Measurements from ENCODE around the gene KLHL14.

KLHL14 gene

GRCh38 chr18:32695534-32695933 is 77.3 kb downstream of the KLHL14 start:
- no peak for TF ChIP-seq SIN3A (IDR thresholded peaks at IDR 0.05; ENCODE audit: borderline replicate concordance, insufficient read depth, low read length)
- no peak for TF ChIP-seq TAF1 (IDR thresholded peaks at IDR 0.05; ENCODE audit: borderline replicate concordance, insufficient read depth, low read length)
- no peak for TF ChIP-seq POLR2AphosphoS5 (IDR thresholded peaks at IDR 0.05; ENCODE audit: low read depth, low read length)
- no peak for TF ChIP-seq FOXP2 (optimal IDR thresholded peaks at IDR 0.05; ENCODE audit: borderline replicate concordance, extremely low read depth, extremely low read length, insufficient read depth)
- TF ChIP-seq REST (IDR thresholded peaks at IDR 0.05; ENCODE audit: insufficient read depth in 1 of 2, low read depth in 2 of 2, low read length in 2 of 2) = no peak

GRCh38 chr18:32688821-32689220 is 84.0 kb downstream of the KLHL14 start:
- TF ChIP-seq TAF1 (IDR thresholded peaks at IDR 0.05; ENCODE audit: borderline replicate concordance, insufficient read depth, low read length) = no peak

- TF ChIP-seq FOXP2 (optimal IDR thresholded peaks at IDR 0.05; ENCODE audit: borderline replicate concordance, extremely low read depth, extremely low read length, insufficient read depth) (no peak), SIN3A (IDR thresholded peaks at IDR 0.05; ENCODE audit: borderline replicate concordance, insufficient read depth, low read length) (no peak), POLR2AphosphoS5 (IDR thresholded peaks at IDR 0.05; ENCODE audit: low read depth, low read length) (no peak), TAF1 (IDR thresholded peaks at IDR 0.05; ENCODE audit: borderline replicate concordance, insufficient read depth, low read length) (no peak), REST (IDR thresholded peaks at IDR 0.05; ENCODE audit: insufficient read depth in 1 of 2, low read depth in 2 of 2, low read length in 2 of 2) (no peak)
Measured at GRCh38 chr18:32684940-32685339, 87.9 kb downstream of the KLHL14 start.

GRCh38 chr18:32684096-32684495 is 88.7 kb downstream of the KLHL14 start:
- TF ChIP-seq REST (IDR thresholded peaks at IDR 0.05; ENCODE audit: insufficient read depth in 1 of 2, low read depth in 2 of 2, low read length in 2 of 2) = no peak
- TF ChIP-seq SIN3A (IDR thresholded peaks at IDR 0.05; ENCODE audit: borderline replicate concordance, insufficient read depth, low read length) = no peak
- TF ChIP-seq FOXP2 (optimal IDR thresholded peaks at IDR 0.05; ENCODE audit: borderline replicate concordance, extremely low read depth, extremely low read length, insufficient read depth) = no peak
- no peak for TF ChIP-seq TAF1 (IDR thresholded peaks at IDR 0.05; ENCODE audit: borderline replicate concordance, insufficient read depth, low read length)
- TF ChIP-seq POLR2AphosphoS5 (IDR thresholded peaks at IDR 0.05; ENCODE audit: low read depth, low read length) = no peak

GRCh38 chr18:32683044-32683443 is 89.8 kb downstream of the KLHL14 start:
- TF ChIP-seq POLR2AphosphoS5 (IDR thresholded peaks at IDR 0.05; ENCODE audit: low read depth, low read length) (no peak), TAF1 (IDR thresholded peaks at IDR 0.05; ENCODE audit: borderline replicate concordance, insufficient read depth, low read length) (no peak), REST (IDR thresholded peaks at IDR 0.05; ENCODE audit: insufficient read depth in 1 of 2, low read depth in 2 of 2, low read length in 2 of 2) (no peak), SIN3A (IDR thresholded peaks at IDR 0.05; ENCODE audit: borderline replicate concordance, insufficient read depth, low read length) (no peak), FOXP2 (optimal IDR thresholded peaks at IDR 0.05; ENCODE audit: borderline replicate concordance, extremely low read depth, extremely low read length, insufficient read depth) (no peak)

Measured in PFSK-1 (cell line).